Measurements from ENCODE around the gene PCNX4.

DNA sequence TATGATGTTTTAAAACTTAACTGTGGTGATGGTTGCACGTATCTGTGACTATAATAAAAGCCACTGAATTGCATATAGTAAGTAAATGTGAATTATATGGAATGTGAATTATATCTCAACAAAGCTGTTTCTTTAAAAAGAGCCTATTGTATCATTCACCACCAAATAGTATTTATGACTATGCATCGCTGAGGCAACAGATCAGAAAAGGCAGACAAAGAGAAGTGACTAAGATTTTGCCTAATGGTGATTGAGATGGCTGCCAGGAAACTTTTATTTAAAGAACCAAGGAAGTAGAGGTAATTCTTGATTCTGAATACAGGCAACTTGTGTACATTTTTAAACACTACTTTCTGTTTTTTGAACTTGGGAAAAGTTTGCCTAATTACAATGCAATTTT is 41.8 kb downstream of the PCNX4 start:
- TF ChIP-seq, protein P1, sequence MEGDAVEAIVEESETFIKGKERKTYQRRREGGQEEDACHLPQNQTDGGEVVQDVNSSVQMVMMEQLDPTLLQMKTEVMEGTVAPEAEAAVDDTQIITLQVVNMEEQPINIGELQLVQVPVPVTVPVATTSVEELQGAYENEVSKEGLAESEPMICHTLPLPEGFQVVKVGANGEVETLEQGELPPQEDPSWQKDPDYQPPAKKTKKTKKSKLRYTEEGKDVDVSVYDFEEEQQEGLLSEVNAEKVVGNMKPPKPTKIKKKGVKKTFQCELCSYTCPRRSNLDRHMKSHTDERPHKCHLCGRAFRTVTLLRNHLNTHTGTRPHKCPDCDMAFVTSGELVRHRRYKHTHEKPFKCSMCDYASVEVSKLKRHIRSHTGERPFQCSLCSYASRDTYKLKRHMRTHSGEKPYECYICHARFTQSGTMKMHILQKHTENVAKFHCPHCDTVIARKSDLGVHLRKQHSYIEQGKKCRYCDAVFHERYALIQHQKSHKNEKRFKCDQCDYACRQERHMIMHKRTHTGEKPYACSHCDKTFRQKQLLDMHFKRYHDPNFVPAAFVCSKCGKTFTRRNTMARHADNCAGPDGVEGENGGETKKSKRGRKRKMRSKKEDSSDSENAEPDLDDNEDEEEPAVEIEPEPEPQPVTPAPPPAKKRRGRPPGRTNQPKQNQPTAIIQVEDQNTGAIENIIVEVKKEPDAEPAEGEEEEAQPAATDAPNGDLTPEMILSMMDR (IDR thresholded peaks at IDR 0.05): no peak
- TF ChIP-seq POLR2A (IDR thresholded peaks at IDR 0.05): no peak
